Immature natural killer cell (primary cell): Measurements from ENCODE around the gene CNTN2. TPM values are rescaled to one million over a fixed set of nuclear protein-coding genes. Genes with fewer than 3 reads are reported as not detected.
A peak's percentile ranks its signal among the peaks of the same experiment; 100 is the strongest.

Source experiments
- DNase-seq, 3 donors: peaks; one replicate each; pipeline ENCODE4 v3.0.0; 2022; ENCODE audit warnings: mixed read lengths in 1 of 3
- H3K27ac Mint-ChIP-seq, 6 donors: one replicate each; pipeline ENCODE4 v1.8.0; 2020; ENCODE audit warnings: mixed read lengths in 6 of 6, mild to moderate bottlenecking in 5 of 6, inconsistent platforms in 4 of 6, moderate library complexity in 3 of 6
- H3K27me3 Mint-ChIP-seq, 3 donors: one replicate each; pipeline ENCODE4 v1.8.0; 2020 to 2021; ENCODE audit warnings: low read depth in 3 of 3, mild to moderate bottlenecking in 3 of 3, mixed read lengths in 3 of 3, moderate library complexity in 3 of 3, inconsistent platforms in 1 of 3
- H3K36me3 Mint-ChIP-seq, 3 donors: one replicate each; pipeline ENCODE4 v1.8.0; 2020; ENCODE audit warnings: mixed read lengths in 3 of 3, inconsistent platforms in 2 of 3, mild to moderate bottlenecking in 2 of 3
- H3K4me1 Mint-ChIP-seq, 2 donors: one replicate each; pipeline ENCODE4 v1.8.0; 2020; ENCODE audit warnings: inconsistent platforms in 2 of 2, mild to moderate bottlenecking in 2 of 2, mixed read lengths in 2 of 2, moderate library complexity in 1 of 2
- H3K4me3 Mint-ChIP-seq, 5 donors: one replicate each; pipeline ENCODE4 v1.8.0; 2020; ENCODE audit warnings: mild to moderate bottlenecking in 5 of 5, mixed read lengths in 5 of 5, inconsistent platforms in 3 of 5, moderate library complexity in 3 of 5
- H3K9me3 Mint-ChIP-seq, 6 donors: one replicate each; pipeline ENCODE4 v1.8.0; 2020; ENCODE audit warnings: mild to moderate bottlenecking in 6 of 6, mixed read lengths in 6 of 6, inconsistent platforms in 4 of 6, moderate library complexity in 3 of 6
- polyA plus RNA-seq, 3 donors: library from polyadenylated mRNA; unstranded; fragments of 300-500 nt; fragmentation: Illumina TruSeq; gene quantifications; one replicate each; pipeline ENCODE4 v1.2.3, GENCODE V29; 2021

Gene CNTN2
- polyA plus RNA-seq, 3 donors from 2014 or later, result not detected

DNA sequence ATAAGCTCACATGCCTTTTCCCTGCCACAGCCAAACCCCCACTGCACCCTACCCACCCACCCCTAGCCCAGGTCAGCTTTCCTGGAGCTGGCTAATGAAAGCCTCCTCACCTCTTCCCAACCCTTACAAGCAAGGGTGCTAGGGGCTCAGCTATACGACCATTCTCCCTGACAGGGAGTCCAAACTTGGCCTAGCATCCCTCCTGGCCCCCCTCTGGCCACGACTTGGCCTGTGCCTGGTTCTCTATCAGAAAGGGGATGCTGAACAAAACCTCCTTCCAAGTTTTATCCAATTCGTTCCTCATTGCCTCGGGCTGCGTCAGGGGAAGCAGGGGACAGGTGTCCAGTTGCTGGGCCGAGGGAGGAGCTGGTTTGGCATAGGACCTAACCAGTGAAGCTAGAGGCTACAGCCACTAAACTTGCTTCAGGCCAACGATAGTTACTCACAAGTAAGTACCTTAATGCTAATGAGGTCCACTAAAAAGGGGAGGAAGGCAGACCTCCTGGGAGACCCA is 32.7 kb downstream of the CNTN2 start:
- Mint-ChIP-seq H3K36me3 (no peaks in the 10 kb centered on the region), H3K4me1 (peaks cover 4 to 11% of the 10 kb centered on the region in 2 donors), H3K4me3 (no peak overlapping the region), H3K27me3 (no peaks in the 10 kb centered on the region), H3K9me3 (no peaks in the 10 kb centered on the region), H3K27ac (no peak overlapping the region)
- DNase-seq, result no peak

DNA sequence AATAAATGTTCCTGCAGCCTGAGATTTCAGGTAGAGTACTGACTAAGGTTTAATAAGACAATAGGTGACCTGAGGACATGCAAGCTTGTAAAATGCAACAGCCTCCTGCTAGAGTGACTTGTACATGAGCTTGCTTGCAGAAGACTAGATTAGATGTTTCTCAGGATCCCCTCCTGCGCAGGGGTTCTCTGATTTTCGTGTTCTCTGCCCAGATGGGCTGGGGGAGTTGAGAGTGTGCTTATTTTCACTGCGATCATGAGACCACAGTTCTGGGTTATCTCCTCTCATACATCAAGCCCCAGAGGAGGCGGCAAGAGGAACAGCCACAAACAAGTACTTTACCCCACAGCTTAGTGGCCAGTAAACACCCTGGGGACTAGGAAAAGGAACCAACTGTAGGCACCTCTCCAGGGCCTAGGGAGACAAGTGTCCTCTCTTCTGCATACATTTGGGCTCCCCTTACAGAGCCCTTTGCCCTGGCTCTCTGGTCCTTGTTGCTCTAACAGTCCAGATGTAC is 33.3 kb downstream of the CNTN2 start:
- Mint-ChIP-seq H3K27ac (no peak overlapping the region), H3K4me1 (peaks cover 4 to 11% of the 10 kb centered on the region in 2 donors), H3K4me3 (peak overlapping the region in 1 of 5 donors; percentile 17), H3K36me3 (no peaks in the 10 kb centered on the region), H3K9me3 (no peaks in the 10 kb centered on the region), H3K27me3 (no peaks in the 10 kb centered on the region)
- no peak for DNase-seq

DNA sequence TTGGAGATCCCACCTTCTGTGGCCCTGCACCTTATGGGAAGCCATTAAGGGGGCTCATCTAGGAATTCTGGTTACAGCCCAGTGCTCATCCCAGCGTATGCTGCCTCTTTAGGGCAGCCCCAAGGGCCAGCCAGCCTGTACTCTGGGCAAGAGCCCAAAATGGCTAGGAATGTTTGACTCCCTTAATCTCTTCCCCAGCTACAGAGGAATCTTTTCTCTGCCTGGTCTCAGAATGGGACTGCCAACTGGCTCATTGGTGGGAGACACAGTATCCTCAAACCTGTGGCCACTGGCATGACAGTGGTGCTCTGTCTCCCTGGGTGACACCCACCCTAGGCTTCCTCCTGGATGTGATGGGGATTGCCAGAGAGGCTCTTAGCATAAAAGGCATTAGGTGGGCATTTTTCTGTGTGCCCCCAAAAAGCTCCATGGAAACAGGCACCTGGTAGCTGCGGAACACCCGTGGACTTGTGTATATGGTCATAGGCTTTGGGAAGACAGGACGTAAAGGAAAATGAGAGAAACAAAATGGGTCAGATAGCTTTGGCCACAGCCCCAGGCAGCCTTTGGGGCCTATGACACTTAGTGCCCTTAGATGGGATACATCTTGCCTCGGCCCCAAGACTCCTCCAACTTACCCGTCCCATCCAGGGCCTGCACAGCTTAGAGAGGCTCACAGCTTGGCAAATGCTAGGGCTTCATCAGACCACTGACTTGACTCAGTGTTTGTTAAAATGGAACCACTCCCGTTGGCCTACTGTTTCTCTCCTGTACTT is 34.3 kb downstream of the CNTN2 start:
- no peaks in the 10 kb centered on the region for H3K9me3 Mint-ChIP-seq

DNA sequence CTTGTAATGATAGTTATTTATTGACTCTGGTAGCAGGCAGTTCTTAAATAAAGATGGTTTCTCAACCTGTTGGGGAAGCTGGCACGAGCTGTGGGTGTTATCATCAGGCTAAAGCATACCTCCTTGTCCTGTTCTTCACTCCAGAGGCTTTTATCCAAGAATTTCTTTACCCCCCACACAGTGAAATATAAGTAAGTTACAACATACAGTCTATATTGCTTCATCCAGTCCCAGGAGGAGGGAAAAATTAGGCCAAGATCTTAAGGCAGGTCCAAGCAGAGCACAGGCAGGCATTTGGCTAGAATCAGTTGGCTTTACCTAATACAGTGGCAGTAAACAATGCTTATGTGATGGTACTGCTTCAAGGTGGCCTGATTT is 34.9 kb downstream of the CNTN2 start:
- H3K9me3 Mint-ChIP-seq, result no peaks in the 10 kb centered on the region
- peaks cover 4 to 11% of the 10 kb centered on the region in 2 donors for H3K4me1 Mint-ChIP-seq
- H3K27me3 Mint-ChIP-seq, result no peaks in the 10 kb centered on the region
- no peak for DNase-seq
- H3K36me3 Mint-ChIP-seq, result peaks cover 0 to 3% (median 0%) of the 10 kb centered on the region in 3 donors
- no peak overlapping the region for H3K27ac Mint-ChIP-seq
- no peak overlapping the region for H3K4me3 Mint-ChIP-seq

More for the DNA sequence above, 34.3 kb downstream of the CNTN2 start:
- H3K27me3 Mint-ChIP-seq, result no peaks in the 10 kb centered on the region
- no peak overlapping the region for H3K27ac Mint-ChIP-seq
- peaks cover 0 to 3% (median 0%) of the 10 kb centered on the region in 3 donors for H3K36me3 Mint-ChIP-seq
- H3K4me3 Mint-ChIP-seq, result no peak overlapping the region
- no peak for DNase-seq
- peaks cover 4 to 11% of the 10 kb centered on the region in 2 donors for H3K4me1 Mint-ChIP-seq

DNA sequence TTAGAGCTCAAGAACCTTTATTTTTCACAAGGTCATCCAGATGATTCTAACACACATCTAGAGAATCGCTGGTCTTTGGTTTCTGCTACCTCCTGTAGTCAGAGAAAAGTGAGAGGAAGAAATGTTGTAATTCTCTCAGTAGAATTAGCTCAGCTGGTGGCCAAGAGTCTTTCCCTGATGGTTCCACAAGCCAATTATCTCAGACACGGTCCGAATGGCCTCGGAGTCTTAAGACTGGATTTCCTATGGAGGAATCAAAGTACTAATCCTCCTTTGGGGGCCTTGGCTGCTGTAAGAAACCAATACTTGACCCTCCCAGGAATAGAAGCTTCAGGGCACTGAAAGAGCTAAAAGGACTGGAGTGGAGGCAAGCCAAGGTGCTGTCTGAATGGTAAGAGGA is 39.4 kb downstream of the CNTN2 start:
- H3K27ac Mint-ChIP-seq, result no peak overlapping the region
- peaks cover 8 to 24% of the 10 kb centered on the region in 2 donors for H3K4me1 Mint-ChIP-seq
- no peak overlapping the region for H3K4me3 Mint-ChIP-seq
- no peaks in the 10 kb centered on the region for H3K9me3 Mint-ChIP-seq
- peaks cover 10 to 27% (median 13%) of the 10 kb centered on the region in 3 donors for H3K36me3 Mint-ChIP-seq
- peaks cover 0 to 2% (median 0%) of the 10 kb centered on the region in 3 donors for H3K27me3 Mint-ChIP-seq
- DNase-seq, result no peak

DNA sequence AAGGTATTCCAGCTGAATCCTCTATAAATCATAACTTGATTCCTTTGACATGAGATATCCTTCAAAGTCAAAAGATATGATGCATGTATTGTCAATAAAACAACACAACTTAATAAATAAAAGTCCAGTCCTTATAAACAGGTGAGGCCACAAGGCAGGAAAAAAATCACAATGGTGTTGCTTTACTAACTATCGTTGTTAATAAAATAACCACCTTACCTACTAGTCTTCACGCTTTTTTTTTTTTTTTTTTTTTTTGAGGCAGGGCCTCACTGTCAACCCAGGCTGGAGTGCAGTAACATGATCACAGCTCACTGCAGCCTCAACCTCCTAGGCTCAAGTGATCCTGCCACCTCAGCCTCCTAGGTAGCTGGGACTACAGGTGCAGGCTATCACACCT is 41.3 kb downstream of the CNTN2 start, which contains the start of gene TMEM81:
Gene TMEM81, minus strand, starts transcription at position 101 of the 400 bp plus-strand sequence. CDS start 140 bp downstream, outside the sequence.
- Mint-ChIP-seq H3K36me3 (peaks cover 22 to 41% (median 27%) of the 10 kb centered on the region in 3 donors), H3K4me3 (no peak within 1 kb of the TSS), H3K9me3 (no peaks in the 10 kb centered on the region), H3K27ac (peak within 1 kb of the TSS in 1 of 6 donors; percentile 12), H3K4me1 (peaks cover 4 to 14% of the 10 kb centered on the region in 2 donors), H3K27me3 (peaks cover 0 to 2% (median 0%) of the 10 kb centered on the region in 3 donors)
- DNase-seq, result no peak

DNA sequence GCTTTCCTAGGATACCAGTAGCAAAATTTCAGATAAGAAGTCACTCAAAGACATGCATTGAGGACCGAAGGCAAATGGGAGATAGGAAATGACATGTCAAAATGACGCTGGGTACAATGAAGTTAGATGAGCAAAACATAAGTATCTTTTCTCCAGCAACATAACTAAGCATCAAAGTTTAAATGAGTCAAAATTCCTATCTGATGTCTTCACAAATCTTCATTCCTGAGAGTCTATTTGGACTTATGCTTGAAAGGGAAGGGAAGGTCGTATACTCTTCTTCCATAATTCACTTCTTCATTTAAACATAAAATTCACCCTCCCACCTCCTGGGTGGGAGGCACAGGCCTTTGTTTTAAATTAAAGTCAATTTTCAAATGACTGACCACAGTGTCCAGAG is 45.3 kb downstream of the CNTN2 start:
- H3K4me1 Mint-ChIP-seq, result peaks cover 4 to 19% of the 10 kb centered on the region in 2 donors
- H3K9me3 Mint-ChIP-seq, result no peaks in the 10 kb centered on the region
- H3K27me3 Mint-ChIP-seq, result peaks cover 0 to 2% (median 0%) of the 10 kb centered on the region in 3 donors
- H3K27ac Mint-ChIP-seq, result no peak overlapping the region
- DNase-seq, result no peak
- peaks cover 22 to 60% (median 33%) of the 10 kb centered on the region in 3 donors for H3K36me3 Mint-ChIP-seq
- no peak overlapping the region for H3K4me3 Mint-ChIP-seq

DNA sequence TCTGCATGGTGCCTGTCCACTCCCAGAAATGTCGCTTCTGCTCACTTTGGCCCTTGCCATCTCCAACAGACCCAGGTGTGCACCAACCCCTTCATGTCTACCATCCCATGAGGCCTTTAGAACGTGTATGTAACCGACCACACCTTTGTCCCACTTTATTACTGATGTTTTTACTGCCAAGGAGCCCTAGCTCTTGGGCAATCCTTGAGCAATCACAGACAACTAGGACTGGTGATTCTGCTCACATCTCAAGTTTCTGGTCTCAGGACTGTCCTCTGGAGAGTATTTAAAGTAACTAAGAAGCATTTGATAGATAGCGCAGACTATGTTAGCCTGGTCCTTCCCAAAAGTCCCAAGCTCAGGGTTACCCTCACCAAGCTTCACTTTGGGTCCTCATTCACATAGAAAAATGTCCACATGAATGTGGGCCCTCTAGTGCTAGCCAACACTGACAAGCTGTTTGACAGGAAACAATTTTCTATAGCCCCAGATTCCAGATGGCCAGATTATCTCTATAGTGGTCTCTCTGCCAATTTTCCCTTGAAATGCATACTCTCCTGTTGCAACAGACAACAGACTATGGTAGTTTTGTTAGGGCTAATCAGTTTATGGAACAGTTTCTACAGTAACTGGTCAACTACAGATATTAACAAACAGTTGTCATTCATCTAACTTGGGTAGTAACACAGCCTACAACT is 48.2 kb downstream of the CNTN2 start:
- Mint-ChIP-seq H3K27me3 (peaks cover 0 to 2% (median 0%) of the 10 kb centered on the region in 3 donors), H3K36me3 (peaks cover 24 to 66% (median 37%) of the 10 kb centered on the region in 3 donors), H3K27ac (peak overlapping the region in 1 of 6 donors; percentile 36), H3K4me1 (peaks cover 0 to 10% of the 10 kb centered on the region in 2 donors), H3K9me3 (no peaks in the 10 kb centered on the region), H3K4me3 (no peak overlapping the region)
- no peak for DNase-seq

DNA sequence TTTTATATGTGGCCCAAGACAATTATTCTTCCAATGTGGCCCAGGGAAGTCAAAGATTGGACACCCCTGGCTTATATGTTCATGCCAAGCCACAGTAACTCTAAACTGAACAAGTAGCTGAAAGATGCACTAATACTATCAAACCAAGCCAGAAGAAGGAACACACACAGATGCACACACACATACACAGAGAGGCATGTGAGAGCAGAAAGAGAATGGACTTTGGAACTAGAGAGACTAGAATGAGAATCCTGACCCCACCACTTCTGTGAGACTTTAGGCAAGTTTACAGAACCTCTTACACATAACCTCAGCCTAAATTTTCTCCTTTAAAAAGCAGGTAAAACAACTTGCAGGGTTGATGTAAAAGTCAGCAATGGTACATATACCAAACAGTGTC is 52.4 kb downstream of the CNTN2 start:
- H3K36me3 Mint-ChIP-seq, result peaks cover 26 to 81% (median 48%) of the 10 kb centered on the region in 3 donors
- H3K27ac Mint-ChIP-seq, result no peak overlapping the region
- DNase-seq, result no peak
- H3K9me3 Mint-ChIP-seq, result no peaks in the 10 kb centered on the region
- H3K4me3 Mint-ChIP-seq, result no peak overlapping the region
- no peaks in the 10 kb centered on the region for H3K27me3 Mint-ChIP-seq
- H3K4me1 Mint-ChIP-seq, result peaks cover 0 to 4% of the 10 kb centered on the region in 2 donors

DNA sequence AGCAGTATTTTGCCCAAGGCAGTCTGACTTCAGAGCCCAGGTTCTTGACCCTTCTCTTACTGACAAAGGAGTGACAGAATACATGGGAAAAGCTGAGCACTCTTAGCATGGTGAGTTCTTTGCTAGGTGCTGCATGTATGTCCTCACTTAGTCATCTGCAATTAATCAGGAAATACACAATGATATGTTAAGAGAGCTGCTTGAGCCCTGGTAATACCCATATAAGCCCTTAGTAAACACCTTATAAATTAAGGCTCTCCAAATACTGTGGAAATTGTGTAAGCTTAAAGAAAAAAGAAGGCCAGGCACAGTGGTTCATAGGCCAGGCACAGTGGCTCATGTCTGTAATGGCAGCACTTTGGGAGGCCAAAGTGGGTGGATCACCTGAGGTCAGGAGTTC is 55.2 kb downstream of the CNTN2 start:
- no peaks in the 10 kb centered on the region for H3K4me1 Mint-ChIP-seq
- H3K9me3 Mint-ChIP-seq, result no peaks in the 10 kb centered on the region
- H3K36me3 Mint-ChIP-seq, result peaks cover 33 to 86% (median 51%) of the 10 kb centered on the region in 3 donors
- no peak for DNase-seq
- H3K4me3 Mint-ChIP-seq, result no peak overlapping the region
- H3K27me3 Mint-ChIP-seq, result no peaks in the 10 kb centered on the region
- H3K27ac Mint-ChIP-seq, result no peak overlapping the region

DNA sequence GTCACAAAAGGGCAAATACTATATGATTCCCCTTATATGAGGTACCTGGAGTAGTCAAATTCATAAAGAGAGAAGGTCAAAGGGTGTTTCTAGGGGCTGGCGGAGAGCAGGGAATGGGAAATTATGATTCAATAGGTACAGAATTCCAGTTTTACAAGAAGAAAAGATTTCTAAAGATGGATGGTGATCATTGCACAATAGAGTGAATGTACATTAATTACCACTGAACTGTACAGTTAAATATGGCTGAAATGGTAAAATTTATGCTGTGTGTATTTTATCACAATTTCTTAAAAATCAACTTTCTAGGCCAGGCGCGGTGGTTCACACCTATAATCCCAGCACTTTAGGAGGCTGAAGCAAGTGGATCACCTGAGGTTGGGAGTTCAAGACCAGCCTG is 59.4 kb downstream of the CNTN2 start:
- H3K36me3 Mint-ChIP-seq, result peaks cover 24 to 80% (median 44%) of the 10 kb centered on the region in 3 donors
- no peak overlapping the region for H3K4me3 Mint-ChIP-seq
- DNase-seq, result no peak
- H3K27ac Mint-ChIP-seq, result no peak overlapping the region
- peaks cover 8 to 11% of the 10 kb centered on the region in 2 donors for H3K4me1 Mint-ChIP-seq
- H3K9me3 Mint-ChIP-seq, result no peaks in the 10 kb centered on the region
- peaks cover 0 to 2% (median 0%) of the 10 kb centered on the region in 3 donors for H3K27me3 Mint-ChIP-seq

DNA sequence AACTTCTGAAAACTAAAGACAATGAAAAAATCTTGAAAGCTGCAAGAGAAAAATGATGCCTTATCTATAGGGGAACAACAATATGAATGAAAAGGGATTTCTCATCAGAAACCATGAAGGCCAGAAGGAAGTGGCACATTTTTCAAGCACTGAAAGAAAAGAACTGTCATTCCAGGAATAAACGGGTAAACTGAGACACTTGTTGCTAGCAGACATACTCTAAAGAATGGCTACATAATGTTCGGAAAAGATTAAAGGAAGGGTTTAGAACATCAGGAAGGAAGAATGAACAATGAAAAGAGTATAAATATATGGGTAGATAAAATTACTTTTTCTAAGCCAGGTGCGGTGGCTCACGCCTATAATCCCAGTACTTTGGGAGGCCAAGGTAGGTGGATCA is 64.3 kb downstream of the CNTN2 start:
- Mint-ChIP-seq H3K9me3 (no peaks in the 10 kb centered on the region), H3K36me3 (peaks cover 22 to 48% (median 26%) of the 10 kb centered on the region in 3 donors), H3K27me3 (peaks cover 0 to 2% (median 0%) of the 10 kb centered on the region in 3 donors), H3K4me3 (no peak overlapping the region), H3K4me1 (peaks cover 10 to 13% of the 10 kb centered on the region in 2 donors), H3K27ac (no peak overlapping the region)
- DNase-seq, result no peak

DNA sequence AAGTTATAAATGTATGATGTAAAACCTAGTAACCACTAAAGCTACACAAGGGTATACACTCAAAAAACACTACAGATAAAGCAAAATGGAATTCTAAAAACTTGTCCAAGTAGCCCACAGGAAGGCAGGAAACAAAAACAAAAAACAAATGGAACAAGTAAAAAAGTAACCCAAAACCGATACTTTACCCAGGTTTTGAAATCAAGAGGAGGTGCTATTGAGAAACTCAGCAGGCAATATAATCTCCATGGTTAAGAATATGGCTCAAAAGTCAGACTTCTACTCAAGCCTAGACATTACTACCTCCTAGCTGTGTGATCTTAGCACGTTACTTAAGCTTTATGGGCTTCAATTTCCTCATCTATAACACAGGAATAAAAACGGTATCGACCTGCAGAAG is 65.5 kb downstream of the CNTN2 start:
- Mint-ChIP-seq H3K4me3 (no peak overlapping the region), H3K36me3 (peaks cover 17 to 46% (median 24%) of the 10 kb centered on the region in 3 donors), H3K4me1 (peaks cover 10 to 13% of the 10 kb centered on the region in 2 donors), H3K27ac (peak overlapping the region in 4 of 6 donors; percentile 1 to 56 (median 46)), H3K9me3 (no peaks in the 10 kb centered on the region), H3K27me3 (peaks cover 0 to 2% (median 0%) of the 10 kb centered on the region in 3 donors)
- DNase-seq, result no peak
